RWPE1 (cell line): ENCODE measurements around the gene SPOPL.

Experiments
- CTCF ChIA-PET: fragments of 350-600 bp; sonication (Branson Sonifier 250); formaldehyde crosslinking; extraction: SDS; loops from one replicate; lab custom pipeline; 2021; lab: Yijun Ruan, JAX
- POLR2A ChIA-PET: fragments of 400-600 bp; formaldehyde crosslinking; extraction: SDS; loops from one replicate; lab custom pipeline; 2020; ENCODE audit warnings: antibody characterized with exemption; ENCODE audit not compliant: low non-redundant PET; lab: Yijun Ruan, JAX
- DNase-seq: peaks from one replicate; pipeline ENCODE4 v3.0.0; 2012; ENCODE audit warnings: low spot score
- H3K27ac ChIP-seq: fragments of 450-650 bp; 2 replicates; pipeline ENCODE4 v1.5.1; 2017
- CTCF ChIP-seq: fragments of 450-650 bp; conservative IDR thresholded peaks from 2 replicates; pipeline ENCODE4 v1.5.1; 2017; ENCODE audit warnings: low read depth, mild to moderate bottlenecking

SPOPL gene

GRCh38 chr2:138617026-138617425 is 115.5 kb downstream of the SPOPL start:
- ChIA-PET CTCF (no interaction called here), POLR2A (no interaction called here)
- no peak for TF ChIP-seq CTCF
- no peak for DNase-seq
- no peak overlapping the region for H3K27ac ChIP-seq

- TF ChIP-seq CTCF: no peak
- no peak for DNase-seq
- ChIA-PET POLR2A (no interaction called here), CTCF (no interaction called here)
- no peak overlapping the region for H3K27ac ChIP-seq
Observed at GRCh38 chr2:138618971-138619370, 117.4 kb downstream of the SPOPL start.

GRCh38 chr2:138620431-138620830 is 118.9 kb downstream of the SPOPL start:
- H3K27ac ChIP-seq: no peak overlapping the region
- no peak for TF ChIP-seq CTCF
- DNase-seq: no peak
- POLR2A ChIA-PET: no interaction called here
- CTCF ChIA-PET: interaction anchor here (0.6 kb wide), 1 partner anchor 184 kb away, joined by 3 read pairs; no protein-coding TSS in a partner anchor

GRCh38 chr2:138621139-138621538 is 119.6 kb downstream of the SPOPL start:
- CTCF ChIA-PET: no interaction called here
- no peak for DNase-seq
- POLR2A ChIA-PET: no interaction called here
- TF ChIP-seq CTCF: no peak
- H3K27ac ChIP-seq: no peak overlapping the region

GRCh38 chr2:138622613-138623012 is 121.0 kb downstream of the SPOPL start:
- ChIA-PET POLR2A (no interaction called here), CTCF (no interaction called here)
- no peak overlapping the region for H3K27ac ChIP-seq
- DNase-seq: no peak
- TF ChIP-seq CTCF: no peak
